ENCODE results near the gene RAB43. TPM values are rescaled to one million over a fixed set of nuclear protein-coding genes. Genes with fewer than 3 reads are reported as not detected.
A peak's percentile ranks its signal among the peaks of the same experiment; 100 is the strongest.
"Not testable (repeated sequence)": the region's sequence is repeated elsewhere in the genome, so short reads cannot be mapped to it uniquely, and the experiment has no call there.

RAB43 gene
- total RNA-seq, 3 donors from 2014 or later, result 17.4 to 32.0 (median 30.5) TPM

- H3K4me3 ChIP-seq, result no peak overlapping the region
- no peak for TF ChIP-seq CTCF (IDR thresholded peaks at IDR 0.05)
- no peaks in the 10 kb centered on the region for H3K9me3 ChIP-seq
- no peaks in the 10 kb centered on the region for H3K36me3 ChIP-seq (ENCODE audit: low read depth)
- ATAC-seq, result no peak
- intact Hi-C loops (cut with DNase I, micrococcal nuclease), result no loop called here
- DNase-seq, result no peak
- H3K4me1 ChIP-seq (ENCODE audit: low read depth), result no peaks in the 10 kb centered on the region
These were observed 39.6 kb downstream of the RAB43 start for GRCh38 chr3:129082026-129082425.

GRCh38 chr3:129081503-129081902 is 40.1 kb downstream of the RAB43 start:
- ATAC-seq, result no peak
- DNase-seq, result no peak
- TF ChIP-seq CTCF (IDR thresholded peaks at IDR 0.05), result no peak
- no peaks in the 10 kb centered on the region for H3K4me1 ChIP-seq (ENCODE audit: low read depth)
- intact Hi-C loops (cut with DNase I, micrococcal nuclease), result no loop called here
- no peaks in the 10 kb centered on the region for H3K36me3 ChIP-seq (ENCODE audit: low read depth)
- no peaks in the 10 kb centered on the region for H3K9me3 ChIP-seq
- H3K4me3 ChIP-seq, result no peak overlapping the region

DNA sequence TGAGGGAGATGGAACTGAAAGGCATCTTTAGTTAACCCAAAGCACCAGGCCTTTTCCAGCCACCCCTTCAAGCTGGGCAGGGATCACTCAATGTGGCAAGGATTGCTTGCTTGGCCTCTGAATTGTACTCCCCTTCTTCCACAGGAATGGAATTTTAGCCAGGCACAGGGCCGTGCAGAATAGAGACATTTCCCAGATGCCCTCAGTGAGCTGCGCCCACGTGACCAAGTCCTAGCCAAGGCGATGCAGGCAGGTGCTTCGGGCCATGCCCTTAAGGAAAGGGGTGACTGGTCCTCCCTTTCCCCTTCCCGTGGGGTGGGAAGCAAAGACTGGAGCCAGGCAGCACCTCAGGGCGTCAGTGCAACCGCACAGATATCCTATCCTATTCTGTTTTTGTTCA is 43.1 kb downstream of the RAB43 start:
- Histone ChIP-seq H3K4me1 (ENCODE audit: low read depth) (no peaks in the 10 kb centered on the region), H3K4me3 (no peak overlapping the region), H3K36me3 (ENCODE audit: low read depth) (no peaks in the 10 kb centered on the region), H3K9me3 (no peaks in the 10 kb centered on the region)
- no peak for TF ChIP-seq CTCF (IDR thresholded peaks at IDR 0.05)
- DNase-seq (no peak), ATAC-seq (no peak)
- intact Hi-C loops (cut with DNase I, micrococcal nuclease), result no loop called here

GRCh38 chr3:129077222-129077621 is 44.4 kb downstream of the RAB43 start:
- no peaks in the 10 kb centered on the region for H3K4me1 ChIP-seq (ENCODE audit: low read depth)
- intact Hi-C loops (cut with DNase I, micrococcal nuclease), result no loop called here
- no peaks in the 10 kb centered on the region for H3K36me3 ChIP-seq (ENCODE audit: low read depth)
- DNase-seq, result no peak
- H3K9me3 ChIP-seq, result no peaks in the 10 kb centered on the region
- no peak overlapping the region for H3K4me3 ChIP-seq
- ATAC-seq, result no peak
- TF ChIP-seq CTCF (IDR thresholded peaks at IDR 0.05), result no peak

DNA sequence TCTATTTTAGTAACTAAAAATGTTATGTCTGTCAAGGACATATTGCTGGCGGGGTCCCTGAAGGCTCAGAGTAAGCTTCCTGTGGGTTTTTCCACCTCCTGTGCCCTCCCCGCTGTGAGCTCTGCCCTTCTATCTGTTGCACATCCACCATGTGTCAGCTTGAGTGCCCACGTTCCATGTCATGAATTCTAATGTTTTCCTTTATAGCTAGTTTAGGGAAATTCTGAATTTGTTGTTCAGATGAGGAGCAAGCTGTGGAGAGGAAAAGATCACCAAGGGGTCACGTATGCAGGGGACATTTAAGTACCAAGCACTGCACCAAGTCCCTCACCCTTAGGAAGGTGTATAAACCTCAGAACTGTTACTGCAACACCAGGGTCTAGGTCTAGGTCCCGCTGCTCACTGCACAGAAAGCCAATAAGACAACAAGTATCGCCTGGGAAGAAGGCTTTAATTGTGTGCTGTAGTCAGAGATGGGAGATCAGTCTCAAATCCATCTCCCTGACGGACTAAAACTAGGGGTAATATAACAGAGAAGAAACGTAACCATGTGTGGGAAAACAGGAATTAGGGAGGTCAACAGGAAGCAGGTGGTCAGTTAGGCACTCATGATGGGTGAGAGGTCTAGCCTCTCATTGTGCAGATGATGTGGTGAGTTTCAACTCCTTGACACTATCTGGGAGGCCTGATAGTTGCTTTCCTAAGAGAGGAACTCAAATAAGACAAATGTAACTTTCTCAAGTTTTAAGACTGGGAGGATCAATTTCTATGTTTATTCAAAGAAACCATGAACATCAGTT is 51.3 kb downstream of the RAB43 start:
- ATAC-seq (no peak), DNase-seq (no peak)
- no peak overlapping the region for H3K4me3 ChIP-seq

GRCh38 chr3:129069313-129070085 is 52.1 kb downstream of the RAB43 start:
- H3K4me1 ChIP-seq (ENCODE audit: low read depth), result peaks cover 12% of the 10 kb centered on the region
- H3K9me3 ChIP-seq; H3K36me3 ChIP-seq (ENCODE audit: low read depth); ATAC-seq; intact Hi-C loops (cut with DNase I, micrococcal nuclease); H3K4me3 ChIP-seq: not testable (repeated sequence)
- DNase-seq, result peak in 1 of 3 donors; percentile 12

More for the DNA sequence above, 51.3 kb downstream of the RAB43 start:
- peaks cover 6% of the 10 kb centered on the region for H3K4me1 ChIP-seq (ENCODE audit: low read depth)
- intact Hi-C loops (cut with DNase I, micrococcal nuclease), result no loop called here
- H3K36me3 ChIP-seq (ENCODE audit: low read depth), result no peaks in the 10 kb centered on the region
- H3K9me3 ChIP-seq, result peaks cover 4% of the 10 kb centered on the region
- no peak for TF ChIP-seq CTCF (IDR thresholded peaks at IDR 0.05)

All from mucosa of descending colon (tissue), 3 donors.